ENCODE data around the gene CSF1R.
"Not testable (repeated sequence)": the region's sequence is repeated elsewhere in the genome, so short reads cannot be mapped to it uniquely, and the experiment has no call there.

The CSF1R gene

DNA sequence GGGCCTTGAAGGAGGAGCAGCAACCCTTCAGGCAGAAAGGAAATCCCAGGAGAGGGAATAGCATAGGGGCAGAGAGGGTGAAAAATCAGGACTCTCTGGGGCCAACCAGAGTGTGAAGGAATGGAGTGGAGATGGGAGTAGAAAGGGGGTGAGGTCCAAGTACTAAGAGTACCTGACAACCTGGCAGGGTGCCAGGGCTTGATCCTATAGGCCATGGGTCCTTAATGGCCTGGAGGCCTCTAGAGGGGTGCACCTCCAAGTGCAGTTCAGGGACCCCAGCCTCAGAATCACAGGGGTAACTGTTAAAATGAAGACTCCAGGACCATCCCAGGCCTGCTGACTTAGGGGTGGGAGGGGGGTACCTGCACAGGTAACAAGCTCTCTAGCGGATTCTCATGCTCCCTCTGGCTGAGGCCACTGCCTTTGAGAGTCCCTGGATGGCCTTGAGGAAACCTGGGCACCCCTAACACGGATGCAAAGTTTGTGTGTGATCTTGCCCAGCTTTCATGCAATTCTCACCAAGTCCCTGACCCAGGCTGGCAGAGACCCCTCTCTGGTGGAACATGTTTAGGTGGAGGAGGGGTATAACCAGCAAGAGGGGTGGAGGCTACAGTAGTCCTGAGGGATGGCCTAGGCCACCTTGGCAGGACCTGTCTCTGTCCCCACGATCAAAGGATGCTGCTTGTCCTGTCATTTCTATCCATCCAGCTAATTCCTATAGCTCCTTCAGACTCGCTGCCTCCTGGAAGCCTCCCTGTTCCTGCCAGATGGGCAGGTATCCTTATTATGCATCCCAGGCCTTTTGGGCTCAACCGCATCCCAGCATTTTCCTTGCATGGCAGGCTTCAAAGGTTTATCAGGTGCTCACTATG, 17.6 kb upstream of the CSF1R start:
- no peak for DNase-seq (ENCODE audit: low read depth in 2 of 2)

DNA sequence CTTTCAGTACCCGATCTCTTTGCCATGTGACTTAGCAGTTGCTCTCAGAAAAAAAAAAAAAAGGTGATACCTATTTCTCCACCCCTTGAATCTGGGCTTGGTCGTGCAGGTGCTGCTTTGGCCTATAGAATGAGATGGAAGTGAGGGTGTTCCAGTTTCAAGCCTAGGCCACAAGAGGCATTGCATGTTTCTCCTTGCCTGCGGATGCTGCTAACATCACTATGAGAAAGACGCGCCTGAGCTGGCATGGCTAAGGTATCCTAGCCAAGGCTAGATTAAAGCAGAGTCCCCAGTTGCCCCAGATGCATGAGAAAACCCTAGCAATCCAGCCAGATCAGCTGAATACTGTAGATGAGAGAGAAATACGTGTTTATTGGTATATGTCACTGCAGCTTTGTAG, 14.7 kb upstream of the CSF1R start:
- no peak for DNase-seq (ENCODE audit: low read depth in 2 of 2)

DNA sequence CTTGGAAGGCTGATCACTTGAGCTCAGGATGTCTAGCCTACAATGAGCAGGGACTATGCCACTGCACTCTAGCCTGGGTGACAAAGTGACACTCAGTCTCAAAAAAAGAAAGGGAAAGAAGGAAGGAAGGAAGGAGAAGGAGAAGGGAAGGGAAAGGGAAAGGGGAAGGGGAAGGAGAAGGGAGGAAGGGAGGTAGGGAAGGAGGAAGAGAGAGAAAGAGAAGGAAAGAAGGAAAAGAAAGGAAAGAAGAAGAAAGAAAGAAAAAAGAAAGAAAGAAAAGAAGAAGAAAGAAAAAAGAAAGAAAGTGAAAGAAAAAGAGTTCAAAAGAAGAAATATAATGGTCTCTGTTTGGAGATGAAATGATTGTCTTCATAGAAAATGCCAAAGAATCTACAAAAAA, 10.8 kb upstream of the CSF1R start:
- no peak for DNase-seq (ENCODE audit: low read depth in 2 of 2)

DNA sequence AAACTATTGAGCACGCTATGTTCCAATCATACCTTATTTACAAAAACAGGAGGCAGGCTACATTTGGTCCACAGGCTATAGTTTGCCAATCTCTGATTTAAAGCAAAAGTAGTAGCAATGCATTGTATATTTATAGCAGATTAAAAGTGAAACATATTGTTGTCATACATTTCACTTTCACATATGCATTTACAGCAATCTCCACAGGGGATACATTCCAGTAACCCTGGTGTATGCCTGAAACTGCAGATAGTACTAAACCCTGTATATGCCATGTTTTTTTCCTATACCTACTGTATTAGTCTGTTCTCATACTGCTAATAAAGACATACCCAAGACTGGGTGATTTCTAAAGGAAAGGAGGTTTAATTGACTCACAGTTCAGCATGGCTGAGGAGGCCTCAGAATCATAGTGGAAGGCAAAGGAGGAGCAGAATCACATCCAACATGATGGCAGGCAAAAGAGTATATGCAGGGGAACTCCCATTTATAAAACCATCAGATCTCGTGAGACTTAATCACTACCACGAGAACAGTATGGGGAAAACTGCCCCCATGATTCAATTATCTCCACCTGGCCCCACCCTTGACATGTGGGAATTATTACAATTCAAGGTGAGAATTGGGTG, 5.9 kb upstream of the CSF1R start:
- DNase-seq (ENCODE audit: low read depth in 2 of 2) = no peak

DNA sequence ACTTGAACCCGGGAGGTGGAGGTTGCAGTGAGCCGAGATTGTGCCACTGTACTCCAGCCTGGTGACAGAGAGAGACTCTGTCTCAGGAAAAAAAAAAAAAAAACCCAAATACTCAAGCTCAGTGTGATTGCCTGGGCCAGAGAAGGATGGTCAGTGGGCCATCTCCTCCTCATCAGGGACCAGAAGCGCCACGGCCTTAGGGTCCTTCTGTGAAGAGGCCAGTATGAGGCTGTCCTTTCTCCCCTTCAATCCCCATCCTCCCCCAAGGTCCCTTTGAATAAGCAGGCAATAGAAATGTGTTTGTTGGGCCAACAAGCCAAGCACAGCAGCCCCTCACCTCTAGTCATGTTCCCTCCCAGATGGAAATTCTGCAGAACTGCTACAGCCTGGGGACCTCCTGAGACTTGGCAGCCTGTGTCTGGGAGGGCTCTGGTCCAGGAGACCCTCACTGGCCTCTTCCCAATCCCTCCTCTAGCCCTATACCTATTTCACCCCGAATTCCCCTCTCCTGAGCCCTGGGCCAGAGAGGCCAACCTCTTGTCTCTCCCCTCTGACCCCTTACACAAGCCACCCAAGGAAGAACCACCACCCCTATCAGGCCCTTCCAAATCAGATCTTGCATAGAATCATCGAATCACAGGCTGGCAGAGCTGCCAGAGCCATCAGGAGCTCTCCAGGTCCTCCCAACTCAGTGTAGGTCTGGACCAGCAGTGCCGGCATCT, 1.0 kb downstream of the CSF1R start:
- DNase-seq (ENCODE audit: low read depth in 2 of 2) = no peak

DNA sequence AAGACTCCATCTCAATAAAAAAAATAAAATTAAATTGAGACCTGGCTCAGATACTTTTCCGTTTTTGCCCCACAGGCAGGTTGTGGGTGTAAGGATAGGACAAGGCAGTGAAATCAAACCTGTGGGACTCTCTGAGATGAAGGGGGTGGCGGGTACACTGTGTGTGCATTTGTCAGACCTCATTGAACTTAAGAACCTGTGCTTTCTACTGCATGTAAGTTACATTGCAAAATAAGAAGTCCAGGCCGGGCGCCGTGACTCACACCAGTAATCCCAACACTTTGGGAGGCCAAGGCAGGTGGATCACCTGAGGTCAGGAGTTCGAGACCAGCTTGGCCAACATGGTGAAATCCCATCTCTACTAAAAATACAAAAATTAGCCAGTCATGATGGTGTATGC, 1.6 kb downstream of the CSF1R start:
- DNase-seq (ENCODE audit: low read depth in 2 of 2) = not testable (repeated sequence)

DNA sequence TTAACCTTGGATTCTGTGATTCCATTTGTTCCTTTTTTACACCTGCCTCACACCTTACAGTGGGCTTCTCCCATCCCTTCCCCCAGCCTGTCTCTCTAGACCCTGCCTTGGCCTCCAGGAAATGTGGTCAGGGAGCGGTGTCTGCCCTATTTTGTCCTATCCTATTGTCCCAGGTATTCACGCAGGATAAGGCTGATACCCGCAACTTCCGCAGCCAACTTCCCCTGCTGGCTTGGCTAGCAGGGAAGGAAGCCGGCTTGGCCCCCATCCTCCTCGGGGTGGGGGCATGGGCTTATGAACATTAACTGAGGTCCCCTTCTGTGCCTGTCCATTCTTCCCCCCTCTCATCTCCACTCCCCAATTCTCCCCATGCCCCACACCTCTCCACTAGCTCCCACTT, 3.5 kb downstream of the CSF1R start:
- no peak for DNase-seq (ENCODE audit: low read depth in 2 of 2)

DNA sequence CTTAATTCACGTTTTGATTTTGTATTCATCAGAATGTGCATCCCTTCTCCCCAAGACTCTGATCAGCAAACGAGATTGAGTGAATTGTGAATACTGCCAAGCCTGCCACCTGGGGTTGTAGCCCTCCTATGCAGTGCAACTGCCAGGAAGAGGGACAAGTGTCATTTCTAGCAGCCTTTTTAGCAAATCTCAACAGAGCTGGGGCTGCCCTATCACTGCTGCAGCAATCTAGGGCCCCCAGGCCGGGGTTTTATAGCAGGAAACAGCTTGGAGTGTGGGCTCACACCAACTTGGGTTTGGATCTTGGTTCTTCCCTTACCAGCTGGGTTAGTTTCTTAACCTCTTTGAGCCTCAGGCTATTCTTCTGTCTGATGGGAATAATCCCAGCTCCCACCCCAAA, 4.0 kb downstream of the CSF1R start:
- no peak for DNase-seq (ENCODE audit: low read depth in 2 of 2)

DNA sequence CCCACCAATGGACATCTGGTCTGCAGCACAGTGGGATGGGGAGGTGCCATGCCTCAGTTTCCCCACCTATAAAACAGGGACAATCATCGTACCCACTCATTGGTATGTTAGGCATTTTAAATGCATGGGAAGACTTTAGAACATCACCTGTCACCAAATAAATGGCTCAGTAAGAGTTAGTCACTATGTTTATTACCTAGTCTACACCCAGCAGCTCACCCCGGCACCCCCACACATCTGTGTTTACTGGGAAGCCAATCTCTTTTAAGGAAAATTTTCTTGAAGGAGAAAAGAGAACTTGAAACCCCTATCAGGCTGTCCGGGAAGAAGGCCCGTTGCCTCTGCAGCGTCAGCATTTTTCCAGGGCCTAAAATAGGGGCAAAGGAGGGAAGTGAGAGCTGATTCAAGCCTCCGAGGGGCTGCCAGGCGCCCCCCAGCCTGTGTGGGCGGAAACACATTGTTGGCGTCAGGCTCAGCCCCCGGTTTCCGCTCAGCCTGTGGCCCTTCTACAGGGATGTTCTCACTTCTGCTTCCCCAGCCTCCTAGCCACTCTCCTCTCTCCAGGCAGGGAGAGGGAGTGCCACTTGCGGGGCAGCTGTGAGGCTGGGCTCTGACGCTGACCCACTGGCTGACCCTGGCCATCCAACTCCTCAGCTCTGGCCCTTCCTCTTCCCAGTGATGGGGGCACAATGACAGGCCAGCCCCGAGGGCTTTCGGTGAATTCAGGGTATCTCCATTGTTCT, 4.6 kb downstream of the CSF1R start:
- DNase-seq (ENCODE audit: low read depth in 2 of 2) = no peak

DNA sequence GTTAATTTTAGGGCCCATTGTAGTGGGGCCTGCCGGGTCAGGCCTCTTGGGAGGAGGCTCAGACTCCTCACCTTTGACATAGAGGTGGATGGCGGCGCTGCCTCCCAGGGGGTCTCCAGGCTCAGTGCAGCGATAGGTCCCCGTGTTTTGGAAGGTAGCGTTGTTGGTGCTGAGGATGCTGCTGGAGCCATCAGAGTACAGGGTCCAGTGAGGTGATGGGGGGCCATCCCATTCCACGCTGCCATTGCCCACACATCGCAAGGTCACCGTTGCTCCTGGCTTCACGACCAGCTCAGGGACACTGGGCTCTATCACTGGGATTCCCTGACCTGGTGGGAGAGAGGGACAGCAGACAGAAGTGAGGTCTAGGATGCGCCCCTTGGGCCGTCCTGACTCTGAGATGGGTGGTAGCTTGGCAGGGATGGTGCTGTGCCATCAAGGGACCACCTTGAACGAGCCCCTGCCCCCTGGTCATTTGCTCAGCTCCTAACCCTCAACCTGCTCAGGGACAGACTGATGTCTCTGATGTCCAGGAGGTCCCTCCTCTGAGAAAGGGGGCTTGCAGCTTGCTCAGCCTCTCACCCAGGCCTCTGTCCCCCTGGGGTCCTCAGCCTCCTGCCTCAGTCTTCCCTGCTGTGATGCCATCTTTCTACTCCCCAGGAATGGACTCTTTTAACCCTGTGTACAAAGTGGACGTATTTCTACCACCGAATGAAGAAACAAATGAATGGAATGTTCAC, 5.5 kb downstream of the CSF1R start:
- DNase-seq (ENCODE audit: low read depth in 2 of 2) = no peak

DNA sequence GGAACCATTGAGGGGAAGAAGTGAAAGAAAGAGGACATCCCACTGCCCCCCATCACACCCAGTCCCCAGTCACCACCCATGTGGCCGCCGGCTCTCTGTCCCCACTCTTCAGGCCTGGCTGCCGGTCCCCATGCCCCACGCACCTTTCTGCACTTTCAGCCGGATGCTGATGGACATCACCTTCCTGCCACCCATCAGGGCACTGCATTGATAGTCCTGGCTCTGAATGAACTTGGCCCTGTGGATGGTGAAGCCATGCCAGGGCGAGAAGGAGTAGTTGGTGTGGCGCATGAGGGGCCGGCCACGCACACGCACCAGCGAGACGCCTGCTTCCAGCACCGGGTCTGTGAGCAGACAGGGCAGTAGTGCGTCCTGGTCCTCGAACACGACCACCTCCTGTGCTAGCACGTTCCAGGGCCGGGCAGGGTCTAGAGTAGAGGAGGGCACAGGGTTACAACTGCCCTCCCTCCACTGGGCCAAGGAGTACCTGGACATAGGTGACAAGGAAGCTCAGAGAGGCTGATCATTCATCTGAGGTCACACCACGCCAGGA, 6.4 kb downstream of the CSF1R start:
- no peak for DNase-seq (ENCODE audit: low read depth in 2 of 2)

DNA sequence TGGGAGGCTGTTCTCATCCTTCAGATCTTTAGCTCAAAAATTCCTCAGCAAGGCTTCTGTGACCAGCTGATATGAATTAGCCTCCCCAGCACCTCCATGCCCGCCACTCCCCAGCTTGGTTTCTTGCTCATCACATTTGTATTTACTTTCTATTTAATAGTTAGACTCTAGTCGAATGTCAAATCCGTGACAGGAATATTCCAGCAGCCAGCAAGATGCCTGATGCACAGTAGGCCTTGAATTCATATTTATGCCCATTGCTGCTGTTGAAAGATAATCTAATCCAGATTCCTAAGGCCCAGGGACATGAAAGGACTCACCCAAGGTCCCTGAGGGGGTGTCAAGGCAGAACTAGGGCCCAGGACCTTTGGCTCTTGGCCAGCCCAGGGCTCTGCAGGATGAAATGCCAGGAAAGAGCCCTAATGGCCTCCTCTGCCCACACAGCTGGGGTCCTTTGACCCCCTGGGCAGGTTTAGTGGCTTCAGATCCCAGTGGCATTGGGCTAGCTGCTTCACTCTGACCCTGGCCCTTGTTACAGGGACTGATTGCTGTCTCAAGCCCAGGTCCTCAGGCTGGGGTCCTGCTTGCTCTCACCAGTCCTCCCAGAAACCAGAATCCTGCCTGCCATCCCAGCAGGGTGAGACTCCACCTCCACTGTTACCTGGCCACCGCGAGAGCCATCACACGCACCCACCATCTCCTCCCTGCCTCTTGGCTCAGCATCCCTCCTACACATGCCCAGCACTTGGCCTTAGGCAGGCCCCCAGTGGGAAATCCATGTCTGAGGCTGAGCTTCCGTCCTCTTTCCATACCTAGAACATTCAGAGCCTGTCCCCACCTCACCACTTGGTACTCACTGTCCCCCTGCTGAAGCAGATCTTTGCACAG, 7.3 kb downstream of the CSF1R start:
- no peak for DNase-seq (ENCODE audit: low read depth in 2 of 2)

DNA sequence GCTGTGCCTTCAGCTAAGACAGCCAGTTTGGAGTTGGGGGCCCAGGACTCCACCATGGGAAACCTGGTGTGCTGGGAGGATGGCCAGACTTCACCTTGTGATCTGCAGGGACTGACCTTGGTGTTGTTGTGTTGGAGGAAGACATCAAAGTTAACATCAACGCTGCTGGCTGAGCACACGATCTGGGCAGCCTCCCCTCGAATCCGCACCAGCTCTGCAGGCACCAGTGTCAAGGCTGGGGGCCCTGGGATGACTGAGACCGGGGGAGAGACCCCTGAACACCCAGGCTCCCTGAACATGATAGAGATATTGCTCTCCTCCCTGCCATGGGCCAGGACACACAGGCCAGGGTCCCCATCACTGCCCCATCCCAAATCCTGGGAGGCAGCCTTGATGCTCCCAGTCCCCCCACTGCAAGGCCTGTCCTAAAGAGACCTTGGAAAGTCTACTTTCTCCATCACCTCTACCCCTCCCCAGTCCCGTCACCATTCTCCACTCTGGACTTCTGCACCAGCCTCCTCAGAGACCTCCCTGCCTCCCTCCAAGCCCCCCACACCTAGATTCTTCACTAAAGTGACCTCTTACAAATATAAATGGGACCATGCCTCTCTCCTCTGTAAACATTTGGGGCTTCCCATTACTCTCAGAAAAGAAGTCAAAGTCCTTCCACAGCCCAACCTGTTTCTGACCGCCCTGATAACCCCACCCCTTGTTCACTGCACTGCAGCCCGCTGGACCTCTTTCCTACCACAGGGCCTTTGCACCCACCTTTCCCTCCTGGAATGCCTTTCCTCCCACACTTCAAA, 8.2 kb downstream of the CSF1R start:
- no peak for DNase-seq (ENCODE audit: low read depth in 2 of 2)

DNA sequence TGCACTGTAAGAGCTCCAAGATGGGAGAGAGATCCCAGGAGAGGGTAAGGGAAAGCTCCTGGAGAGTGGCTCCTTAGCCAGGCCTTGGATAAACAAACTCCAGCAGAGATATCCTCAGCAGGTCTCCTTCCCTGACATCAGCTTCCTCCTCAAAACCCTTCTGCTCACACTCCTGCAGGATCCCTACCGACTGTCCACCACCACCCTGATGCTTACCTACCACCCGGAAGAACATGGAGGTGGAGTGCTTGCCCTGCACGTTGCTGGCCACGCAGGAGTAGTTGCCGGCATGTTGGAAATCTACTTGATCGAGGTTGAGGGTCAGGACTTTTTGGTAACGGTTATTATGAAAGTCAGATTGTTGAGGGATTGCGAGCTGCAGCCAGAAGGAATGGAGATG, 9.3 kb downstream of the CSF1R start:
- DNase-seq (ENCODE audit: low read depth in 2 of 2) = no peak

DNA sequence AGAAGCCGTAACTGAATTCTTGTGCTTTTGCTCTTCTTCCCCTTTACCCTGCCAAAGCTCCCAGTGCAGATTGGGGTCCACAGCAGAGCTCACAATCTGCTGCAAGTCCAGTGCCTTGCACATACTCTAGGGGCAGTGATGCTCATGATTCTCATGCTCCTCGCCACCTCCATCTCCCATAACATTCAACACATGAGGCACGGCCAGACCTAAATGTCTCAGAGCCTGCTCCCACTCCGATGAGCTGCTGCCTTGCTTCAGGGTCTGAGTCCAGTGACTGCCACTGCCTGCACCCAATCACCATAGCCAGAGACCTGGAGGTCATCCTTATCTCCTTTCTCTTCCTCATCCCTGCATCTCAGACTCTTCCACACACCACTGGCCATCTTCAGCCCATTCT, 10.5 kb downstream of the CSF1R start:
- DNase-seq (ENCODE audit: low read depth in 2 of 2) = no peak

DNA sequence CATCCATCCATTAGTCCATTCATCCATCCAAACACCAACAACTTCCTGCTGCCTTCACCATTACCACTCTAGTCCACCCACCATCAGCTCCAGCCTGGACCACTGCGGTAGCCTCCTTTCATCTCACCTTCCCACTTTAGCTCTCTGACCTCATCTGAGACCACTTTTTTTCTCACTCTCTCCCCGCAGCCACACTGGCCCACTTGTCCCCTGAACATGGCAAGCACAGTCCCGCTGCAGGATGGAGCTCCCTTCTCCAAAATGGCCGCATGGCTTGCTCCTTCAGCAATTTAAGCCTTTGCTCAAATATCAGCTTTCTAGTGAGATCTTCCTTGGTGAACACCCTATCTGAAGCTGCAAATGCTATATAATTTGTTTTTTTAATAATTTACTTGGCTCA, 11.1 kb downstream of the CSF1R start:
- no peak for DNase-seq (ENCODE audit: low read depth in 2 of 2)

DNA sequence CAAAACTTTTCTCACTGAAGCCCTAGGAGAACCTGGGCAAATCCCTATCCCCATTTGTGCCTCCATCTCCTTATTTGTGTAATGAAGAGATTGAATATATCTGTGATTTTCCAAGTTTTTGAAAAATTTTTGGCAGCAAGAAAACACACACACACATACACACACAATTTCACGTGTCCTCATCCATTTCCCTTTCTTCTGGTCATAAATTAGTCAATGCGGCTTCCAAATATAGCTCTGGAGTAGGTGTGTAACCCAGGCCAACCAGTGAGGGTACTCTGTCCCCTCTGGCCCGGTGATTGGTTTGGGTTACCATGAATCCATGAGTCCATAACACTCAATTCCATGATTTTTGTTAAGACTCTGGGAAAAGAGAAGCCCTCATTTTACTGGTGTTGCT, 12.7 kb downstream of the CSF1R start:
- DNase-seq (ENCODE audit: low read depth in 2 of 2) = no peak

DNA sequence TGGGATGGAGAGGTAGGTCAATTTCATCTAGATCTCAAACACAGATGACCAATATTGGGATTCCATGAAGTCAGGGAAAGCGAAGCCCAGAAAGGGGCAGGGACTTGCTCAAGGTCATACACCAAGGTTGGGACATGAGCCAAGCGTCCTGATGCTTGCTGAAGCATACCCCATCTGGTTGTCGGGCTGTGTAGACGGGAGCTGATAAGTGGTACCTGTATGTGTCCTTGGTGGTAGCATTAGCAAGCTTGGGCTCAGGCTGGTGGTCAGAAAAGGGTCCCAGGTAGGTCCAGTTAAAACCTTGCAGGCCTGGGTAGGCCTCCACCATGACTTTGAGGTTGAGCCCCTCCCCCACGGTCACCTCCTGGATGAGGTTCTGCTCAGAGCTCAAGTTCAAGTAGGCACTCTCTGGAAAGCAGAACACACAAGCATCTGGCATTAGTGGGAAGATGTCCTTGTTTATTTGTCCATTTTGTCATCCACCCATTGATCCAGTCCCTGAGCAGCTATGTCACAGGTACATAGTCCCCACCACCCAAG, 13.2 kb downstream of the CSF1R start:
- no peak for DNase-seq (ENCODE audit: low read depth in 2 of 2)

DNA sequence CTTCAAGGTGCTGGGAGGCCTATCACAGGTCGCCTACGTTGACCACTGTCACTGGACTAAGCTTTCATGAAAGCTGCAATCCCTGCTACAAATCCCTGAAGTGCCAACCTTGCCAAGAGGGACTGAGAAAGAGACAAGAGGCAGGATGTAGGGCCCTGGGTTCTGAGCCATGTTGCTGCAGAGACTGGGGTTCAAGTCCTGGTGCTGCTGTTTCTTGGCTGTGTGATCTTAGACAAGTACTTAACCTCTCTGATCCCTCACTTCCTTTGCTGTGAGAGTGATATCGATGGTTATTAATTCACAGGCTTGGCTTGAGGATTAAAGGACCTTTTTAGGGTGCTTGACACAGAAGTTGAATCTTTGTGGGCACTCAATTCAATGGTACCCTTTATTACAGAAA, 15.5 kb downstream of the CSF1R start:
- no peak for DNase-seq (ENCODE audit: low read depth in 2 of 2)

Data from fibroblast of skin of left quadriceps (primary cell).